Esophagus squamous epithelium (tissue), 5 donors: ENCODE measurements around the gene GSTA4. TPM values are rescaled to one million over a fixed set of nuclear protein-coding genes. Genes with fewer than 3 reads are reported as not detected.

Experiments used
- DNase-seq: peaks from one replicate; lab custom pipeline; 2025; lab: John Stamatoyannopoulos, UW
- H3K27ac ChIP-seq, 4 donors: fragments of 200-600 bp; sonication (generic); one replicate each; pipeline ENCODE4 v1.5.1; 2016 to 2019; ENCODE audit warnings: mild to moderate bottlenecking in 1 of 4
- H3K27me3 ChIP-seq, 4 donors: fragments of 200-600 bp; sonication (generic); 1 replicate in 3 of 4; 2 replicates in 1 of 4; pipeline versions ENCODE4 v1.5.1 to v1.6.0; 2017 to 2021; ENCODE audit warnings: antibody characterized with exemption in 1 of 4
- H3K36me3 ChIP-seq, 3 donors: fragments of 200-600 bp; sonication (generic); one replicate each; pipeline ENCODE4 v1.5.1; 2016 to 2019
- H3K4me1 ChIP-seq, 3 donors: fragments of 200-600 bp; sonication (generic); one replicate each; pipeline ENCODE4 v1.5.1; 2017 to 2019
- H3K4me3 ChIP-seq, 4 donors: fragments of 200-600 bp; sonication (generic); 1 replicate in 3 of 4; 2 replicates in 1 of 4; pipeline ENCODE4 v1.5.1; 2016 to 2019; ENCODE audit warnings: mild to moderate bottlenecking in 2 of 4, moderate library complexity in 1 of 4
- H3K9me3 ChIP-seq, 3 donors: fragments of 200-600 bp; sonication (generic); one replicate each; pipeline ENCODE4 v1.5.1; 2016 to 2019
- CTCF ChIP-seq, 6 experiments: fragments of 450-650 bp in 4 of 6; fragments of 200-600 bp in 2 of 6; sonication (generic) in 2 of 6; IDR thresholded peaks; one replicate each; pipeline ENCODE4 v1.5.1; 2016 to 2019; ENCODE audit warnings: antibody characterized with exemption in 6 of 6, mild to moderate bottlenecking in 4 of 6, moderate library complexity in 4 of 6
- POLR2A ChIP-seq, 4 donors: fragments of 450-650 bp; IDR thresholded peaks; one replicate each; pipeline ENCODE4 v1.6.1; 2017; ENCODE audit warnings: antibody characterized with exemption in 4 of 4, mild to moderate bottlenecking in 4 of 4, moderate library complexity in 3 of 4
- WGBS, 2 donors: methylation state at CpG; one replicate each; pipeline ENCODE4 v1.1.5; 2018; 5-methylcytosine and 5-hydroxymethylcytosine counted together
- intact Hi-C: fragments of 100-400 bp; cut with DNase I; formaldehyde crosslinking; loops from one replicate; pipeline ENCODE4 v1.15.0; 2022
- total RNA-seq, 4 donors: library from RNA; depleted of rRNA; stranded (reverse); fragments of >200 nt; gene quantifications; one replicate each; pipeline ENCODE4 v1.1.0, GENCODE V29; 2016
- donor health status: DM: yes; HTN: yes; CAD: no.

The GSTA4 gene
- total RNA-seq, 4 donors from 2014 or later = 50.4 to 110 (median 84.4) TPM

DNA sequence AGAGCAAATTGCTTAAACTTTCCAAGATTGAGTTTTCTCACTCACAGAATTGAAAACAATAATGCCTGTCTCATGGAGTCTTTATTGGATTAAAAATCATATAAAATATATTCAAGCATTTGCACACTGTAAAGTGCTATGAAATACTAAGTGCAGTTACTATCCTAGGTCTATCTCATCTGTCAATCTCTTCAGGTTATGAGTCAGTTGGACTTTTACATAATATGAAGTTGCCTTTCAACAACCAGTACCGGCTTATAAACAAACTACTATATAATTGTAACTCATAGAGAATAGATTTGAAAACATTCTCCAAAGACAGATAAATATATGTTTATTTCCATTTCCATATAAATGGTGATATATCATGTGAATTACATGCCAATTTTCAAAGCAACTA, 20.4 kb upstream of the GSTA4 start:
- H3K4me1 ChIP-seq = peaks cover 0 to 44% (median 0%) of the 10 kb centered on the region in 3 donors
- H3K4me3 ChIP-seq = no peak overlapping the region
- intact Hi-C loops = no loop called here
- DNase-seq = no peak
- no peak for TF ChIP-seq POLR2A (IDR thresholded peaks at IDR 0.05)
- TF ChIP-seq CTCF (IDR thresholded peaks at IDR 0.05) = no peak
- H3K27me3 ChIP-seq = no peaks in the 10 kb centered on the region
- no peaks in the 10 kb centered on the region for H3K9me3 ChIP-seq
- H3K27ac ChIP-seq = no peak overlapping the region
- peaks cover 0 to 93% (median 26%) of the 10 kb centered on the region in 3 donors for H3K36me3 ChIP-seq
- WGBS, 2 donors = 90 to 93% methylated on average over 1 of the region's 1 CpG

DNA sequence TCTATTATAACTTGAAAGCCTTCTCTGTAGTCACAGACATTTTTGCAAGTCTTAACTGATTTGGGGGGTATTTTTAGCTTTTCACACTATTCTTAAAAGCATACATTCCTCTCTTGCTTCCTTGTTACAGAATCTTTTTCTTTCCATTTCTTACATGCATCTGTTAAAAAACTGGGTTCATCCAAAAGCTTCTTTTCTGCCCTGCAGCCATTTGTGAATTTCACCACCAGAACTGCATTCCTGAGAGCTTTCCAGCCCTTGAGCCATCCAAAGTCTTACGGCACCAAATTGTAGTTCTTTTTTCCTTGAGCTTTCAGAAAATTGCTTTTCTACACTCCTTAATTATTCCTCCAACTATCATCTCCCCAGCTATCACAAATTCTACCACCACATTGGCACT, 19.7 kb upstream of the GSTA4 start:
- no peak for DNase-seq
- Histone ChIP-seq H3K4me3 (no peak overlapping the region), H3K36me3 (peaks cover 0 to 95% (median 30%) of the 10 kb centered on the region in 3 donors), H3K27me3 (no peaks in the 10 kb centered on the region), H3K27ac (peak overlapping the region in 1 of 4 donors; percentile 42), H3K9me3 (no peaks in the 10 kb centered on the region), H3K4me1 (peaks cover 0 to 49% (median under 1%) of the 10 kb centered on the region in 3 donors)
- 32 to 38% methylated on average over 1 of the region's 1 CpG for WGBS, 2 donors
- intact Hi-C loops = no loop called here
- TF ChIP-seq CTCF (IDR thresholded peaks at IDR 0.05) (no peak), POLR2A (IDR thresholded peaks at IDR 0.05) (no peak)

GRCh38 chr6:53014063-53014462, 19.0 kb upstream of the GSTA4 start:
- intact Hi-C loops = no loop called here
- DNase-seq = no peak
- no peak overlapping the region for H3K4me3 ChIP-seq
- TF ChIP-seq CTCF (IDR thresholded peaks at IDR 0.05) (no peak), POLR2A (IDR thresholded peaks at IDR 0.05) (no peak)
- no peaks in the 10 kb centered on the region for H3K9me3 ChIP-seq
- H3K4me1 ChIP-seq = peaks cover 0 to 56% (median 5%) of the 10 kb centered on the region in 3 donors
- H3K36me3 ChIP-seq = peaks cover 0 to 99% (median 32%) of the 10 kb centered on the region in 3 donors
- peak overlapping the region in 3 of 4 donors; percentile 42 to 59 (median 45) for H3K27ac ChIP-seq
- H3K27me3 ChIP-seq = no peaks in the 10 kb centered on the region

DNA sequence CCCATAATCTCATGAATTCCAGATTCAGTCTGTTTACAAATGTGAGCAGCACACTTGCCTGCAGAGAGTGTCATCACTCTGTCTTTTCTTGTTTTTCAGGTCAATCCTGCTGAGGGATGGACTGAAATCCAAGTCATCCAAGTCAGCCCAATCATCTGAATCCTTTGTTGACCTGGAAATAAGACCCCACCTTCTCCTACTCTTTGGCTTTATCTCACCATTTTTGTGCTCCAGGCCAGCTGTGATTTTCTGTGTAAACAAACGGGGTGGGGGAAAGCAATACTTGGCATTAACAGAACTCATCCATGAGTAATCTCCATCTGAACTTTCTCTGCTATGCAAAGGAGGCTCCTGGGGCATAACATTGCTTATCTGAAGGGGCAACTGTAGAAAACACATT, 16.9 kb upstream of the GSTA4 start:
- intact Hi-C loops = no loop called here
- Histone ChIP-seq H3K4me1 (peaks cover 0 to 60% (median 5%) of the 10 kb centered on the region in 3 donors), H3K27ac (no peak overlapping the region), H3K36me3 (peaks cover 0 to 99% (median 25%) of the 10 kb centered on the region in 3 donors), H3K4me3 (no peak overlapping the region), H3K9me3 (no peaks in the 10 kb centered on the region), H3K27me3 (no peaks in the 10 kb centered on the region)
- TF ChIP-seq CTCF (IDR thresholded peaks at IDR 0.05) = no peak
- DNase-seq = no peak
- WGBS, 2 donors = 44 to 50% methylated on average over 1 of the region's 1 CpG

DNA sequence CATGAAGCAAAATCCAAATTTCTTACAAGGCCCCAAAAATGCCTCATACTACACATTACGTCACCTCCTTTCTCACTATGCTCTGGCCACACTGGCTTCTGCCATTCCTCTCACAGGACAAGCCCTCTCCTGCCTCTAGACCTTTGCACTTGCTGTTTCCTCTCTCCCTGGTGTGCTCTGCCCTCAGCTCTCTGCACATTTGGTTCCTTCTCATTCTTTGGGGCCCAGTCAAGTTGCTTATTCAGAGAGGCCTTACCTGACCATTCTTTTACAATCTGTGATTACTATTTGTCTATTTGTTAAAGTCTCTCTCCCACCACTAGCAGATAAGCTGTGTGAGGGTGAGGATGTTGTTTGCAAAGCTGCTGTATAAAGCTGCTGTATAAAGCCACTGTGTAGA, 15.4 kb upstream of the GSTA4 start:
- Histone ChIP-seq H3K27ac (no peak overlapping the region), H3K4me3 (no peak overlapping the region), H3K36me3 (peaks cover 0 to 99% (median 31%) of the 10 kb centered on the region in 3 donors), H3K27me3 (no peaks in the 10 kb centered on the region), H3K9me3 (no peaks in the 10 kb centered on the region), H3K4me1 (peaks cover 0 to 60% (median 5%) of the 10 kb centered on the region in 3 donors)
- 82% methylated on average over 1 of the region's 1 CpG for WGBS, 2 donors
- intact Hi-C loops = no loop called here
- no peak for DNase-seq
- TF ChIP-seq CTCF (IDR thresholded peaks at IDR 0.05) (no peak), POLR2A (IDR thresholded peaks at IDR 0.05) (no peak)
